ENCODE results near the gene CNRIP1. TPM values are rescaled to one million over a fixed set of nuclear protein-coding genes. Genes with fewer than 3 reads are reported as not detected.

CNRIP1 gene
- total RNA-seq, 1 experiment from 2014 or later: not detected

DNA sequence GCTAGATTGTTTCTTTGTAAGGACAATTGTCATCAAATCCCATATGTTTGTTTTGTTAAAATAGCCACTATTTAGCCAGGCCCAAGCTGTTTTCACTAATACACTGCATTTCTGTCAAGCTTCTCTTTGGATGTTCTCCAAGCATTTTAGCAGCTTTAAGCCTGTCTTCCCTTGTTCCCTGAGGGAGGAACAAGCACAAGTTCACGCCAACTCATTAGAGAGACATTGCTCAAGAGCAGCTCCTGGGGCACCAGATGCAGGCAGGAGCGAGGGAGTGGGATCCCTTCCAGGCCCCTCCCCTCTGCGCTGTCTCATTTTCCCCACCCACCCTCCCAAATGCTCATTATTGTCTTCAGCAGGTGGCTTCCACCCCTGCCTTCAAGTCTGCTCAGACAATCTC is 34.9 kb downstream of the CNRIP1 start:
- no peak overlapping the region for H3K4me2 ChIP-seq (ENCODE audit: low read length)

More for the DNA sequence above, 34.9 kb downstream of the CNRIP1 start:
- H3K27ac ChIP-seq (ENCODE audit: low read depth, low read length): no peak overlapping the region
- DNase-seq (ENCODE audit: low read depth, low spot score) (no peak), ATAC-seq (no peak)
- no peak overlapping the region for H3K9ac ChIP-seq (ENCODE audit: low read length)
- no peaks in the 10 kb centered on the region for H3K9me3 ChIP-seq (ENCODE audit: control insufficient read depth in 1 of 2, insufficient read depth in 1 of 2, low read depth in 1 of 2, low read length in 2 of 2)
- H3K4me1 ChIP-seq (ENCODE audit: control insufficient read depth in 1 of 2, insufficient read depth in 2 of 2, low read length in 2 of 2): no peaks in the 10 kb centered on the region
- H4K20me1 ChIP-seq (ENCODE audit: insufficient read depth): no peaks in the 10 kb centered on the region
- no peak overlapping the region for H2AFZ ChIP-seq (ENCODE audit: low read depth, low read length, poor library complexity, severe bottlenecking)
- no TSS peak for BruUV-seq (replicated peaks)
- intact Hi-C loops (cut with micrococcal nuclease): loop anchor here (5.0 to 10.0 kb wide), 2 partner anchors 160 to 233 kb away; no protein-coding TSS in a partner anchor
- H3K36me3 ChIP-seq (ENCODE audit: control insufficient read depth in 1 of 2, insufficient read depth in 2 of 2, low read length in 2 of 2): no peaks in the 10 kb centered on the region
- ChIA-PET CTCF (interaction anchor here (1.4 to 1.6 kb wide), 2 partner anchors 163 to 166 kb away, joined by 4 to 10 read pairs; no protein-coding TSS in a partner anchor), POLR2A (no interaction called here), RAD21 (ENCODE audit: low non-redundant PET in 1 of 2, low total read pairs in 2 of 2, uncharacterized antibody in 2 of 2, unreplicated experiment in 2 of 2) (no interaction called here)
- peaks cover 20% of the 10 kb centered on the region for H3K27me3 ChIP-seq (ENCODE audit: insufficient read depth, low read length)
- H3K4me3 ChIP-seq (replicated peaks in 1 of 2; ENCODE audit: low read depth in 1 of 2, low read length in 2 of 2): no peak overlapping the region
- H3K9me2 ChIP-seq (ENCODE audit: insufficient read depth): no peaks in the 10 kb centered on the region
- TF ChIP-seq POLR2AphosphoS5 (IDR thresholded peaks at IDR 0.05; ENCODE audit: low read depth, low read length) (no peak), ELF1 (IDR thresholded peaks at IDR 0.05; ENCODE audit: borderline replicate concordance, low read depth) (no peak), REST (IDR thresholded peaks at IDR 0.05; ENCODE audit: low read depth) (no peak), FOSL1 (IDR thresholded peaks at IDR 0.05; ENCODE audit: low read depth) (no peak), EGR1 (IDR thresholded peaks at IDR 0.05; ENCODE audit: low read depth) (no peak), SIN3A (IDR thresholded peaks at IDR 0.05; ENCODE audit: low read depth) (no peak), CTCF (IDR thresholded peaks at IDR 0.05 in 2 of 3, conservative IDR thresholded peaks at IDR 0.05 in 1 of 3; ENCODE audit: borderline replicate concordance in 1 of 3, insufficient read depth in 1 of 3, low read depth in 2 of 3, low read length in 2 of 3) (no peak), POLR2A (IDR thresholded peaks at IDR 0.05; ENCODE audit: borderline replicate concordance, extremely low read depth, insufficient read depth, insufficient read length) (no peak)
- TF ChIP-seq, protein P1, sequence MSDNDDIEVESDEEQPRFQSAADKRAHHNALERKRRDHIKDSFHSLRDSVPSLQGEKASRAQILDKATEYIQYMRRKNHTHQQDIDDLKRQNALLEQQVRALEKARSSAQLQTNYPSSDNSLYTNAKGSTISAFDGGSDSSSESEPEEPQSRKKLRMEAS (IDR thresholded peaks at IDR 0.05): no peak
- no peaks in the 10 kb centered on the region for H3K79me2 ChIP-seq (ENCODE audit: insufficient read depth, low read length)
